Stimulated activated CD8-positive, alpha-beta memory T cell treated with anti-CD3 and anti-CD28 coated beads, Interleukin-7, amount 100 ng/mL, for 24 hours (primary cell): ENCODE measurements around the gene CSNK1G1.
"Not testable (repeated sequence)": the region's sequence is repeated elsewhere in the genome, so short reads cannot be mapped to it uniquely, and the experiment has no call there.

Experiments used
- DNase-seq: peaks from one replicate; pipeline ENCODE4 v3.0.0-alpha.2; 2020; ENCODE audit warnings: low read depth

The CSNK1G1 gene

GRCh38 chr15:64349375-64349774 lies 6.6 kb downstream of the CSNK1G1 start:
- no peak for DNase-seq

DNA sequence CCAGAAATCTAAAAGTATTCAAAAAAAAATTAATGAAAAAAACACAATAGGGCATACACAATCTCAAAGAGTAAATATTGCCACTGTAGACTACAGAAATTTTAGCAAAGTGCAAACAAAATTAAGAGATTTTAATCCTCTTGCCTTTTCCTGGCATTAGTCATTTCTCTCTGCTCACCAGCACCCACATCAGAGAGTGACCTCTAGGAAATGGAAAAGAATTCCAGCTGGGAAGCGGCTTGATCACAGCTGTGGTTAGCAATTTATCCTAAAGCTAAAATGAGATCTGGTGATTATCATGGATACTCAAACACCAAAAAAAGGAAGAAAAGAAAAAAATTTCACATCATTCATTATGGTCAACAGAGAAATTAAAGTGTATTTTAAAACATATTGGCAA lies 7.5 kb downstream of the CSNK1G1 start:
- no peak for DNase-seq

- DNase-seq, result not testable (repeated sequence)
Observed at GRCh38 chr15:64346242-64346641, 9.7 kb downstream of the CSNK1G1 start.

DNA sequence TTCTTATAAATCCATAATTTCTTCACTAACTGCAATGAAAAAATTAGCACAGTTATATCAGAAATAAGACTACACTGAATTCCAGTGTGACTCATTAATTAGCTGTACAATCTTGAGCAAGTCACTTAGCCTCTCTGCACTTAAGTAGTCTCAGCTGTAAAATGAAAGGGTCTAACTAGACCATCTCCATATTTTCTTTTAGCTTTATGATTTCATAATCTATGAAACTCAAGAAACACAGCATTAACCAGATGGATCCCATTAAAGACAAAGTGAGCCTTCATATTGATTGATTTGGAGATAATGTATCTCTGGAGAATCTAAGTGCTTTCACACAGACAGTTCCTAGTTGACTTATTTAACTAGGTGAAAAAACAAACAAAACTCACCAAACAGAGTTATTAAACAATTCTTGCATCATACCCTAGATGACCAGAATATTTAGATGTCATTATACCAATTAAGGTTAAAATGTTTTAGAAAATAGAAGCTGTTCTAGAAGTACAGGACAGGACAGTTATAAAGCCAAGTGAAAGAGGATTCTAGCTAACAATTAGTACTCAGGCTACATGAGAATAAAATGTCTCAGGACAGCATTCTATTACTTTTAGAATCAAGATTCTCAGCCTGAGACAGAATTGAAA lies 11.2 kb downstream of the CSNK1G1 start:
- no peak for DNase-seq

DNA sequence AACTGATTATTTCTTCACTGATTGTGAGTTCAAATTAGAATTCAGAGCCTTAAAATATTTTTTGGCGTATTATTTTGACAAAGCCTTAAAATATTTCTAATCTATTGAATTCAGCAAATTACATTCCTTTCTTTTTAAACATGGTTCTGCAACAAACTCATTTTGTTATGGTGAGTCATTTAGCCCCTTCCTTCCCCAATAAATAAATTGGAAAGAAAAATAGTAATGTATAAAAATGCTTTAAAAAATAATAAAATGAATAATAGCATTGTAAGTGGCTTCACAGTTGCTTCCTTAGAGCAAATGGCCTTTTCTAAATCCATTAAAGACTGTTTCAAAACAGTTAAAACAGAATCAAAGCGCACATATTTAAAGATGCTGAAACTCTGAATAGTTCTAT lies 12.1 kb downstream of the CSNK1G1 start:
- DNase-seq, result no peak

GRCh38 chr15:64343222-64343621 lies 12.8 kb downstream of the CSNK1G1 start:
- no peak for DNase-seq

DNA sequence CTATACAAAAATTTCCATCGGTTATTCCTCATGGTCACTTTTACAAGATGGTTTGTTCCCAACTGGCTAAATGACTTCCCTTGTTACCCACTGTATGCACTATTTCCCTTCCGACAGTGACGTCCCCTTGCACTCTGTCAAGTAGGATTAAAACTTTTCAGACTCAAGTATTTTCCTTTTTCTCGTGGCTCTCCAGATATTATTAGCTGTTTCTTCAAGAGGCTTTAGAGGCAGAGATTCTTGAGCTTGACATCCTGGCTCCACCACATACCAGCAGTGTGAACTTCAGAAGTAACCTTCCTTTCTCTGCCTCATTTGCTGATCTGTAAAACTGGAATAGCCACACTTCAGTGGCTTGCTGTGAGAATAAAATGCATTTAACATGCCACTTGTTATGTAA lies 14.0 kb downstream of the CSNK1G1 start:
- no peak for DNase-seq

- DNase-seq, result no peak
Observed at GRCh38 chr15:64340355-64340754, 15.6 kb downstream of the CSNK1G1 start.

DNA sequence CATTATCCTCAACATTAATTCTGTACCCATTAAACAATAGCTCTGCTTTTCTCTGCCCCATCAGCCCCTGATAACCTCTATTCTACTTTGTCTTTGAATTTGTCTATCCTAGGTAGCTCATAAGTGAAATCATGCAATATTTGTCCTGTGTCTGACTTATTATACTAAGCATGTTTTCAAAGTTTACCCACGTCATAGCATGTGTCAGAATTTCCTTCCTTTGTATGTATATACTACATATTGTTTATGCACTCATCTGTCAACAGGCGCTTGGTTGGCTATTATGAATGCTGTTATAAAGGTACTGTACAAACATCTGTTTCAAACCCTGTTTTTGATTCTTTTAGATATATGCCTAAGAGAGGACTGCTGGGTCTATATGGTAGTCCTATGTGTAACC lies 18.2 kb downstream of the CSNK1G1 start:
- DNase-seq, result no peak

GRCh38 chr15:64333986-64334929 lies 21.7 kb downstream of the CSNK1G1 start:
- no peak for DNase-seq

DNA sequence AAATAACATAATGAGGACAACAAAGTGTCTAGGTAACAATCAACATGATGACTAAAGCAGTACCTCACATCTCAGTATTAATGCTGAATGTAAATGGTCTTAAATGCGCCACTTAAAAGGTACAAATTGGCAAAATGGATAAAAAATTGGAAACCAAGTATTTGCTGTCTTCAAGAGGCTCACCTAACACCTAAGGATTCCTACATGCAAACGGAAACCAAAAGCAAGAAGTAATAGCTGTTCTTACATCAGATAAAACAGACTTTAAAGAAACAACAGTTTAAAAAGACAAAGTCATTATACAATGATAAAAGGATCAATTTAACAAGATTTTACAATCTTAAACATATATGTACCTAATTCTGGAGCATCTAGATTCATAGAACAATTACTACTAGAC lies 22.5 kb downstream of the CSNK1G1 start:
- DNase-seq, result no peak

- DNase-seq, result not testable (repeated sequence)
Observed at GRCh38 chr15:64331668-64332067, 24.3 kb downstream of the CSNK1G1 start.

GRCh38 chr15:64326975-64327374 lies 29.0 kb downstream of the CSNK1G1 start:
- DNase-seq, result not testable (repeated sequence)

DNA sequence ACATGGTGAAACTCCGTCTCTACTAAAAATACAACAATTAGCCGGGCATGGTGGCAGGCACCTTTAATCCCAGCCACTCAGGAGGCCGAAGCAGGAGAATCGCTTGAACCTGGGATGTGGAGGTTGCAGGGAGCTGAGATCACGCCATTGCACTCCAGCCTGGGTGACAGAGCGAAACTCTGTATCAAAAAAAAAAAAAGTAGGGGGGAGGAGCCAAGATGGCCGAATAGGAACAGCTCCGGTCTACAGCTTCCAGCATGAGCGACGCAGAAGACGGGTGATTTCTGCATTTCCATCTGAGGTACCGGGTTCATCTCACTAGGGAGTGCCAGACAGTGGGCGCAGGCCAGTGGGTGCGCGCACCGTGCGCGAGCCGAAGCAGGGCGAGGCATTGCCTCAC lies 29.5 kb downstream of the CSNK1G1 start:
- not testable (repeated sequence) for DNase-seq

GRCh38 chr15:64324165-64324877 lies 31.7 kb downstream of the CSNK1G1 start:
- DNase-seq, result no peak

- DNase-seq, result no peak
Observed at GRCh38 chr15:64315216-64315615, 40.8 kb downstream of the CSNK1G1 start.

DNA sequence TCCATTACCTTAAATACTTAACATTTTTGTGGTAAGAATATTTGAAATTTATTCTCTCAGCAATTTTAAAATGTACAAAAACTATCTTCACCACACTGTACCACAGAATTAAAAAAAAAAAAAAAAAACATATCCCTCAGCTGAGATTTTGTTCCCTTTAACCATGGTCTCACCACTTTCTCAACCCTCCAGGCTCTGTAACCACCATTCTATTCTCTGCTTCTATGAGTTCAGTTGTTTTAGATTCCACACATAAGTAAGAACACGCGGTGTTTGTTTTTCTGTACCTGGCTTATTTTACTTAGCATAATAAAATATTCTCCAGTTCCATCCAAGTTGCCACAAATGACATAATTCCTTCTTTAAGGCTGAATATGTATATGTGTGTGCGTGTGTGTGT lies 41.5 kb downstream of the CSNK1G1 start:
- DNase-seq, result no peak

DNA sequence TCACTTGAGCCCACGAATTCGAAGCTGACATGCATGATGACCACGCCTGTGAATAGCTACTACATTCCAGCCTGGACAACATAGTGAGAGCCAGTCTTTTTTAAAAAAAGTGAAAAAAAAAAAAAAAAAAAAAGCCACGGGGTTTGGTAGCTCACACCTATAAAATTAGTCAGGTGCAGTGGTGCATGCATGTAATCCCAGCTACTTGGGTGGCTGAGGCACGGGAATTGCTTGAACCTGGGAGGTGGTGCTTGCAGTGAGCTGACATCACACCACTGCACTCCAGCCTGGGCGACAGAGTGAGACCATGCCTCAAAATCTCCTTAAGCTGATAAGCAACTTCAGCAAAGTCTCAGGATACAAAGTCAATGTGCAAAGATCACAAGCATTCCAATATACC lies 44.4 kb downstream of the CSNK1G1 start:
- no peak for DNase-seq

DNA sequence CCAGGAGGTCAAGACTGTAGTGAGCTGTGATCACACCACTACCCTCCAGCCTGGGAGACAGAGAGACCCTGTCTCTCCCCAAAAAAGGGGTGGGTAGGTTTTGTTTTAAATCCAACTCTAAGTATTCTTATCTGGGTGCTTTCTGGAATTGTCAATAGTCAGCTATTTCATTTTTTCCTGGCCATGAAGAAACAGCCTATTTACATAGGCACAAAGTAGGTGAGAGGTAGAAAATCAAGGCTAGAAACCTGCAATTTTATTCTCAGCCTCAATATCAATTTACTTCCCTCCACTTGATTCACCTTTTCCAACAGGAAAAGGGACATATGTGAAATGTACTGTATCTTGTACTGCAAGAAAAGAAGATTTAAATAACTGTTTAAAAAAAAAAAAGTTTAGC lies 45.9 kb downstream of the CSNK1G1 start:
- DNase-seq, result no peak

DNA sequence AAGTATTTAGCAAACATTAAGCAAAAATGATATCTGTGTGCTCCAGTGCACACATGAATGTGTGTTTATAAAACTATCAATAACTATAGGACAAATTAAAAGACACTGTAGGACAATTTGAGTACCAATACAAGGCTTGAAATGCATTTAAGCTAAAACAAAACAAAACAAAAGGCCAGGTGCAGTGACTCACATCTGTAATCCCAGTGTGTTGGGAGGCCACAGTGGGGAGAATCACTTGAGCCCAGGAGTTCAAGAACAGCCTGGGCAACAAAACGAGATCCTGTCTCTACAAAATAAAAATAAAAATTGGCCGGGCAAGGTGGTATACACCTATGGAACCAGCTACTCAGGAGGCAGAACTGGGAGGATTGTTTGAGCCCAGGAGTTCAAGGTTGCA lies 50.7 kb downstream of the CSNK1G1 start:
- no peak for DNase-seq

- no peak for DNase-seq
Observed at GRCh38 chr15:64289550-64289949, 66.4 kb downstream of the CSNK1G1 start.

DNA sequence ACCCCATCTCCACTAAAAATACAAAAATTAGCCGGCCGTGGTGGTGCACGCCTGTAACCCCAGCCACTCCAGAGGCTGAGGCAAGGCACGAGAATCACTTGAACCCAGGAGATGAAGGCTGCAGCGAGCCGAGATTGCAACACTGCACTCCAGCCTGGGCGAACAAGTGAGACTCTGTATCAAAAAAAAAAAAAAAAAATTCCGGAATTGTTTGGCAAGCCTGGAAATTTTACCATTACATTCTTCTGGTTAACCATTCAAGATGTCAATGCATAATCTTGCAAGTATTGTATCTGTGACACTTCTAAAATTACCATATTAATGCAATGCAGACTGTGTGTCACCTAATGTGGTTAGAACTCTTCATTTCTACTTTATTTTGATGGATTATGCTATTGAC lies 67.0 kb downstream of the CSNK1G1 start:
- DNase-seq, result no peak

DNA sequence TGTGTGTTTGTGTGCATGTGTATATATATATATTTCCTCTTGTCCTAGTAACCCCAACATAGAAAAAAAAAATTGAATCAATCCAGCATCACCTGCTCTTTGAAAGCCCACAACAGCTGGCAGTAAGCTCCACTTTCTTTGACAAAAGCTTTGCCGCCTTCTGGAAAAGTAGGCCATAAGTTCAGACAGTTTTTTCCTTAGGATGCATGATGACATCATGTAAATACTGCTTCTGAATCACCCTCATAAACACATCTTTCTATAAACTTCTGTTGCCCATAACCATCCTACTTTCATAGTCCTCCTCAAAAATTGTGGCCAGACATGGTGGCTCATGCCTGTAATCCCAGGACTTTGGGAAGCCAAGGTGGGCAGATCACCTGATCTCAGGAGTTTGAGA lies 67.4 kb downstream of the CSNK1G1 start:
- DNase-seq, result no peak
